ENCODE results near the gene PPFIA4. TPM values are rescaled to one million over a fixed set of nuclear protein-coding genes. Genes with fewer than 3 reads are reported as not detected.
A peak's percentile ranks its signal among the peaks of the same experiment; 100 is the strongest.

PPFIA4 gene
- polyA plus RNA-seq, 1 donor, result 9.7 TPM

DNA sequence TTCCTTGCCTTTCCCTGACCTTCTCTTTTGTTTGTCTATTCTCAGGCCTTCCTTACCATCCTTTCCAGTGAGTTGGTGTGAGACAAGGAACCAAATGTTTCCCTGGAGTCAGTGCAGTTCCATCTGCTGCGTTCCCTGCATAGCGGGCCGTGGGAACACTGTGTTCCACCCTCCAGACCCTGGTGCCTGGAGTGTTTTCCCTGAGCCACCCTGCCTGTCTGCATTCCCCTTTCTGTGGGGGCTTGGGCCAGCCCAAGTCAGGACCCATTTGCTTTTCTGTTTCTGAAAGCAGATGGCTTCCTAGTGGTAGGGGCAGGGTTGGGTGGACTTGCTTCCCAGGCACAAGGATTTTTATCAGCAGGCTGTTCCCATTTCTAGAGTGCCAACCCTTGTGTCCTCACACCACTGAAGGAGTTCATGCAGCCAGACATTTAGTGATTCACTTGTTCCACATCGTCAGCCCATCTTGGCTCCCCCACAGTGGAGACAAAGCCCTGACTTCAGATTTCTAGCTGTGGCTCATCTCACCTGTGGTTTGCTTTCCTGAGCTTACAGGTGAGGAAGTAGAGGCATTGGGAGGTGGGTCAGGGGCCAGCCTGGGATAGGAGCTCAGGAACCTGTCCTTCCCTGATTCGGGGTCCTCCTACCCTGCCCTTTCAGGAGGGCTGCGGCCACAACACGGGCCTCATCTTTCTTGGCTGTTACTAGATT lies 73.7 kb downstream of the PPFIA4 start:
- no peak for DNase-seq

DNA sequence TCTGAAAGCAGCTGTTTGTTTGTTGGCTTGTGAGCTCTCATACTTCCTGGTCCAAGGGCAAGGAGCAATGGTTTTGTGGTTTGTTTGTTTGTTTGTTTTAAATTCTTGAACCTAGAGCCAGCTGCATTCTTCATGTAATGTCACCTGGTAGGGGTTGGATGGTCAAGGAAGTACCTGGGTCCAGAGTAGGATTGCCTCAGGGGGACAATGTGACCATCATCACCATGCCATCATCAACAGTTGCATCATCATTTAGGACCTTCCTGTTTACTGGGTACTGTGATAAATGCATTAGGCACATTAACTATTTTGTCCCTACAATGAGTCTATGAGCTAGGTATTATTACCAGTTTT lies 74.2 kb downstream of the PPFIA4 start:
- DNase-seq, result no peak

DNA sequence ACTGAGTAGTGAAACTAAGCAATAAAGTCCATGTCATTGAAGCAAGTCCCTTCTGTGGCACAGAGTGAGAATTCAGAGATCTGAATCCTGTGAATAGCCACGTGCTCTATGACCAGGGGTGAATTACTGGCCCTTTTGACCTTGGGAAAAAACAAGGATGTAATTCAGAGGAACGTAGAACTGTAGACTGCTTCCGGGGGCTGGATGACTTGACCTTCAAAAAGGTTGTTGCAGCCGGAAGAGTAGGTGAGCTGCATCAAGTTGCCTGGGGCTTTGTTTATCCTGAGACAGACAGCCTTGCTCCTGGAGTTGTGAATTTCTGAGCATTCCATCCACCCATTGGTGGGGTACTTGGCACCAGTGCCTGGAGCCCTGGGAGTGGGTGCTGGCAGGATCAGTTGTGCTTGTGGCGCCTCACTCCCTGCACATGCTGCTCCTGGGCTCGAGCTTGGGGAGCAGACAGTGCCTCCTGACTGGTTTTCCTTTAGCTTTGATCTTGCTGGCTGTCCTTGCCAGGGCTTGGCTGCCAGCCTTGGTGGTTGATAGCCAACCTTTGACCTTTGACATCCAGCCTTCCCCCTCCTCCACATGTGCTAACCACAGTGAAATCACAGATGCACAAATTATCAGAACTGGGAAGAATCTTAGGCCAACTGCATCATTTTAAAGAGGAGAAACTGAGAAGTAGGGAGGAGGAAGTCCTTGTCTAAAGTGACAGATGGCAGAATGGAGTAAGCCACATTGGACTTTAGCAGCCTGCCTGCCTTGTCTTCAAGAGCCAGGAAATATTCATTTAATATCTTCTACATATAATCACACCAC lies 75.7 kb downstream of the PPFIA4 start:
- DNase-seq, result no peak

DNA sequence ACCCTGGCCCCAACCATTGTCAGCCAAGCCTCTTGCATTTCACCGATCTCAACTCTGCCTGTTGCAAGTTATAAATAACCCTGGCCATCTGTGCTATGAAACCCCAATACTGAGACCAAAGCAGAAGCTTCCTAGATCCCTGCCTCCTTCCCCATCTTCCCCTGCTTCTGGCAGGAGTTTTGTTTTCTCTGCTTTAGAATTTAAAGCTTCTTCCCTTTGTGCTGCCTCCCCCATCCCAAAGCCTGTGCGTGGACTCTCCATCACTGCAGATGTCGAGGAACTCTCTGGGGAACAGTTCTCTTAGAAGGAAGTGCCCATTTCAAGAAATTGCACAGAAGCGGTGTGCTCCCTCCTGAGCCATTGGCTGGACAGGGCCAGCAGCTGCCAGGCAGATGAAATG lies 76.9 kb downstream of the PPFIA4 start:
- no peak for DNase-seq

DNA sequence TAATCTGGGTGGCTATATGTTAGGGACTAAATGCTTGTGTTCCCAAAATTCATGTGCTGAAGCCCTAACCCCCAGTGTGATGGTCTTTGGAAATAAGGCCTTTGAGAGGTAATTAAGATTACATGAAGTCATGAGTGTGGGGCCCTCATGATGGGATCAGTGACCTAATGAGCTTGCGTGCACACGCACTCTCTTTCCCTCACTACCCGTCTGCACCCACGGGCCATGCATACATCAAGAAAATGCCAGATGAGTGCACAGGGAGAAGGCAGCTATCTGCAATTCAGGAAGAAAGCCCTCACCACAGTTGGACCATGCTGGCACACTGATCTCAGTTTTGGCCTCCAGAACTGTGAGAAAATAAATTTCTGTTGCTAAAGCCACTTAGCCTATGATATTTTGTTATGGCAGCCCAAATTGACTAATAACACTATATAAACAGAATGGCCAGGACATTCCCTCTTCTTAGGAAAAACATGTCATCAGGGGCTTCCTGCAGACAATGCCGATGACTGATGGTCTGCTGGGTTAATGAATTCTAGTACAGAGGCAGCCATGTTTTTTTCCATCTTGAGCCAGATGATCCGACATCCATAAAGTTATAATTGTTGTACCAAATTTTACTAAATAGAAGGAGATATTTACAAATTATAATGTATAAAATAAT lies 77.7 kb downstream of the PPFIA4 start:
- DNase-seq, result no peak

DNA sequence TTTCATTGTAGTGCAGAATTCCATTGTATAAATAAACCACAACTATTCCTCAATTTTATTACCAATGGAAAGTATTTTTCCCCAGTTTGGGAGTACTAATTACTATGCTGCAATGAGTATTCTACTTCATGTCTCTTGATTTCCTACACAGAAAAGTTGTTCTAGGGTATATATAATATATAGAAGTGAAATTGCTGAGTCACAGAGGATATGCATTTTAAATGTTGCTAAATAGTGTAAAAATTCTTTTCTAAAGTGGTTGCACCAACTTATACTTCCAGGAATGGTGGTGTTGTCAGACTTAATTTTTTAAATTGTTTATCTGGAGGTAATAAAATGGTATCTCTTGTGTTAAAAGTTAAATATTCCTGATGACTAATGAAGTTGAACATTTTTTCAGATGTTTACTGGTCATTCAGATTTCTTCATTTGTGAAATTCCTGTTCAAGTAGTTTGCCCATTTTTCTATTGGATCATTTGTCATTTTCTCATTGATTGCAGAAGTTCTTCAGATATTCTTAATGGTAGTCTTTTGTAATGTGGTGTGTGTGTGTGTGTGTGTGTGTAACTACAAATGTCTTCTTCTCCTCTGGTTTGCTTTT lies 78.6 kb downstream of the PPFIA4 start:
- DNase-seq, result no peak

DNA sequence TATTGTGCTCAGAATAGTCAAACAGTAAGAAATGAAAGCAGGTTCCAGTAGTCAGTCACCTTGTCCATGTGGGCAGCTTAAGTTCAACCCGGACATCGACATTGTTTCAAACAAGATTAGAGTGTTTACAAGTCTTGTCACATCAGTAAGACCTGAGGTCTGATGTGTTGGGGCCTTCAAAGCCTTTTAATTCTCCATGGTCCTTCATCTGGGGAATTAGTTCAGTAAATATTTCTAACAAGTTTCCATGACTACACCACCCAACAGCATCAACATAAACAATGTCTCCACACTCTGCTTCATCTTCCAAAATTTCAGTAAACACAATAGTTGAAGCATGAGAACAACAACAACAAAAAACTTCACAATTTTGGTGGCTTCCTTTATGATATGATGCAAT lies 86.2 kb downstream of the PPFIA4 start:
- DNase-seq, result no peak

DNA sequence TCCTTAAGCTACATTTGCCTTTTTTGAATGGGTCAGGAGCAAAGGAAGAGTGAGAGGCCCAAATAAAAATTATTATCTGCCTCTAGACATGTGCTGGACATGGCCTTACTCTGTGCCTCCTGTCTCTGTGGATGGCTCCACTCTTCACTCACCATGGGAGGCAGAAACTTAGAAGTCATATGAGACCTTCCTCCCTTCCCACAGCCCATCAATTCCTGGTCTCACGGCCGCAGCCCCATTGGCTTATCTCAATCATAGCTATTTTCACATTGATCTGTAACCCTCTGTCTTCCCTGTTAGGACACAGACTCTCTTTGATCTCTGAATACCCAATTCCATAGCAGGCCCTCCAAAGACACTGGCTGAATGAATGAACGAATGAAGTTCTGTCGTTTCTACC lies 87.0 kb downstream of the PPFIA4 start:
- no peak for DNase-seq

DNA sequence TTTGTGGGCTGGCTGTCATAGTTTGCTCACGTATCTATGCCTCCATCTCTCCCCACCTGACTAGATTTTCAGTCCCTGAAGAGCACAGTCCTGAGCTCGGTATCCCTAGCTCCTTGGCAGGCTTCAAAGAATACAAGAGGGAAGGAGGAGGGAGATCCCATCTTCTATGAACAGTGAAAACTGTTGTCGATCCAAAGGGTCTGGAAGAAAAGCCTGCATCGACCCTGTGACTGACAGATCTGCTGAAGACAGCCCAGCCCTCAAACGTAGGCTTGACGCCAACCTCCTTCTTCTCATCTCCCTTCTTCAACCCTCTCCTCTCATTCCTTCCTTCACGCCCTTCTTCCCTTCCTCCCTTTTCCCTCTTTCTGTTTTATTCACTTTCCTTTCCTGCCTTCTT lies 87.9 kb downstream of the PPFIA4 start:
- DNase-seq, result no peak

DNA sequence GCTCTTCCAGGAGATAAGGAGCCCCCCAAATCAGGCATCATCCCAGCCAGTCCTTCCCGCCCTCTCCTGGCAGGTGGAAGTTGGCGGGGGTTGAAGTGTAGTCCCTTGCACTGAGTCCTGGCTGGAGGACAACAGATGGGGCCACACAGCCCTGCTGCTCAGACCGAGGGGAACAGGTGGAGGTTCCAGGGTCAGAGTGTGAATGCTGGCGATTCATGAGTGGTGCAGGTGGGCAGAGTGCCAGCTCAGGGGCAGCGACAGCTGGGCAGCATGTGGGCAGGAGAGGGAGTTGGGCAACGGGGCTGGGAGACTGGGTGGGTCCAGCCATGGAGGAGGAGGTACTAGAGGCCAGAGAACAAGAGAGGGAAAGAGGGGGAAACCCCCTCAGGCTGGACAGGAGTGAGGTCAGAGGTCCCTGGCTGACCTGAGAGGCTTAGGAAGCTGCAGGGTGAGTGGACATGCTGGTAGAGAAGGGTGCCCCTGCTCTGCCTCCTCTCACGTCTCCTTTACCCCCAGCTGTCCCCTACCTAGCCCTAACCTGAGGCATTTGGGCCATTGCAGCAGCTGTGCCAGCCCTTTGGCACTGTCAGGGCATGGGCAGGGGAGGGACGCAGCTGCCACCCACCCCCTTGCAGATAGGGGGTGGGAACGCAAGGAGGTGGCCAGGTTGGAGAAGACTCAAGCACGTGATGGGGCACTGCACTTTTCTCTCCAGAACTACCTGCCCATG lies 90.0 kb downstream of the PPFIA4 start:
- no peak for DNase-seq

DNA sequence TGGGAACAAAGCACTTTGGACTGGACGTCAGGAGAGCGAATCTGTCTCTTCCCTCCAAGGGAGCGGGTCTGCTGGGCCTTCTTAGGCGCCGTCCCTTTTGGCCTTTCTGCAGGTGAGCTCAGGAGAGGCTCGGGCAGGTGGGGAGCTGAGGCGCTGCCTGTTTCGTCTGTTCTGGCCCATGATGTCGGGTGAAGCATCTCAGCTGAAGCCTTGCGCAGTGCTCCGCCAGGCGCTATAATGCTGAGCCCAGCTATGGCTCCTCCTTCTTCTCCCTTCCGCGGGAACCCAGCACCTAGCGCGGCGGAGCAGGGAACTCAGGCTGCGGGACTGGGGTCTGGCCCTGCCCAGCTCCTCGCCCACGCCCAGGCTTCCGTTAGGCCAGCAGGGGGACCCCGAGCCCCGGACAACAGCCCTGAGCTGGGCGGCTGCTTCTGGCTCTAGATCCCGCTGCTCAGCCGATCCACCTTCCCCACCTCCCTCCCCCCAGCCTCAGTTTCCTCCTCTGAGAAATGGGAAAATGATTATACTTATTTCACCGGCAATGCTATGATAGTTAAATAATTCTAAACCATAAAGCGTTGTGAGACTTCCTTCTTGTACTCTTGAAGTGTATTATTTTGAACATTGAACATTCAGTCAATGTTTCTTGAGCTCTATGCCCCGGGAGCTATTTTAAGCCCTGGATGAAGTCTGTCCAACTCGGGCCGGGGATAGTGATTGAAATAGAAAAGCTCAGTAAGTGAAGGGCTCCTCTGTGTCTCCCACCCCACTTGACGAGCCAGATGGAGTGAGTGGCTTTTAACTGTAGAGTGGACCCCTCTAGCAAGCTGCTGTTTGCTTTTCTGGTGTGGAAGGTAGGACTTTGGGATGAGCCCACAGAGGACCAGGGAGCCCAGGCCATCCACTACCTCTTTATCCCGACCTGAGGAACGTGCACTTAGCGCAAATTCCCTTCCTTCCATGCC lies 91.6 kb downstream of the PPFIA4 start:
- peak; percentile 77 for DNase-seq

DNA sequence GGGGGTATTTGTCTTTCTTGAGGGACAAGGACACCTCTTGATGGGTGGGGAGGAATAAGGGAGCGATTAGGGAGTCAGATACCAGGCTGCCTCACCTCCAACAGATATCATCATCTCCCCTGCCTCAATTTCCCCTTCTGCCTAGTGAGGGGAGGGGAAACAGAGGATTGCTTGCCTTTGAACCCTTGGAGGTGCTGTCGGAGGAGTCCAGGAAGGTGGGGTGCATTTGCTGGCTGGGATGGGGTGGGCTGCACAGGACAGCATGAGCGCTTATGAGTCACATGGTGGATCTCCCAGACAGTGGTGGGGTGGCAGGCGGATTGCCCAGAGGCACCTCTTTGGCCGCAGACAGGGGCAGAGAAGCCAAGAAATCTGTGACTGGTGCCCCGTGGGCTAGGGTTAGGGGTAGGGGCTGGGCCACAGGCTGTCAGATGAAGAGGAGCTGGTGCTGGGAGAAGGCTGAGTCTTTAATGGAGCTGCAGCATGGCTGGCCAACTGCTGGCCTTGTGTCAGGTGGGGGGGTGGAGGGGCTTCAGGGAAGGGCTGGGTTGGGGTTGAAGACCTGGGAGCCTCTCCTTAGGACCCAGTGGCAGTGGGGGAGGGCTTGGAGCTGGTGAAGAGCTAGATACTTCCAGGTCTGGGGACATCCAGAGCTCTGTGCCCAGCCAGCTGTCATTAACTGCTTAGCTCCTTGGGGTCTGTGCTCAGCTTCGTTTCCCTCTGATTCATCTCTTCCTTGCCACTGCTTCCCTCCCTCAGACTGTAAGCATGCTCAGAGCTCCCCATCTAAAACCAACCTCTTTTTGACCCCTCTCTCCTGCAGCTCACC lies 94.2 kb downstream of the PPFIA4 start:
- DNase-seq, result no peak

DNA sequence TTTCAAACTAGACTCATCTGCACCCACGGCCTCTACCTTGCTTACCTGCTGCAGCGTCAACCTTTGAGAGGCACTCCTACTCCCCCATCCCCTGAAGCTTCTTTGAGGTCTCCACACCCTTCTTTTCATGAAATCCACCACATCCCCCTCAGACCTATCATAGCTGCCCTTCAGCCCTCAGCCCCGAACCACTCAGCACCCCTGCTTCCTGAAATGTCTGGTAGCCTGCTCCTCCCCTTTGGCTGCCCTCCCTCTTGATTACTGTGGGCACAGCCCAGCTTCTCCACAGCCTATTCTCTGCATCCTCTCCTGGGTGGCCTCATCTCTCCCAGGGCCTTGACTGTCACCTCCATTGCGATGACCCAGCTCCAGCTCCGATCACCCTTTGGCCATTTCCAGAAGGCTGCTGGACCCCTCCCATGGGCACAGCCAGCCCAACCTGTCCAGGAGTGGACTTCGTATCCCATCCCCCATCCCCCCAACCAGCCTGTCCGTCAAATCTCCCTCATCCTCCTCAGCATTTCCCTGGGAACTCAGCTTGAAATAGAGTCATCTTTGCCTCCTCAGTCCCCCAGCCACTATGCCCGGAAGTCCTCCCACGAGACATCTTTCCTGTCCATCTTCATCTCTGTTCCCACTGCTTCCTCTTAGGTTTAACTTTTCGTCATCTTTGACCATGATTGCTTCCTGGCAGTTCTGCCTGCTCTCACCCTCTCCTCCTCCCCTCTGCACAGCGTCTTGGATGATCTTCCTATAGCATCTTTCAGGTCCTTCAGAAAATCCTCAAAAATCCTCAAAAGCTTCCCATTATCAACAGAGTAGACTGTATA lies 95.1 kb downstream of the PPFIA4 start:
- no peak for DNase-seq

DNA sequence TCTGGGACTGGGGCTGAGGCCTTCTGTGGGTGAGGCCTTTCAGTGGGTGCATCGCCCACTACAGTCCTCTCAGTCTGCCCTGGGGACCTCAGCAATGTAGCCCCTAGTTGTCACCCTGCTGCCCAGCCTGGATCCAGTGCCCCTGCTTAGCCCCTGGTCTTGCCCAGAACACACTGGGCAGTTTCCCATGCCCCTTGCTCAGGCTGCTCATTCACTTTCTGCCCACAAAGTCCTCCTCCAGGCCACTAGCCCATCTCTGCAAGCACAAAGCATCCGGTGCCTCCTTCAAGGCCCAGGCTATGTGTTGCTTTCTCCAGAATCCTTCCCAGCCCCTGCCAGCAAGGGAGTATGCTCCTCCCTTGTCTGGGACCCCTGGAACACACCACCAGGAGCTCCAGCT lies 95.9 kb downstream of the PPFIA4 start:
- DNase-seq, result no peak

DNA sequence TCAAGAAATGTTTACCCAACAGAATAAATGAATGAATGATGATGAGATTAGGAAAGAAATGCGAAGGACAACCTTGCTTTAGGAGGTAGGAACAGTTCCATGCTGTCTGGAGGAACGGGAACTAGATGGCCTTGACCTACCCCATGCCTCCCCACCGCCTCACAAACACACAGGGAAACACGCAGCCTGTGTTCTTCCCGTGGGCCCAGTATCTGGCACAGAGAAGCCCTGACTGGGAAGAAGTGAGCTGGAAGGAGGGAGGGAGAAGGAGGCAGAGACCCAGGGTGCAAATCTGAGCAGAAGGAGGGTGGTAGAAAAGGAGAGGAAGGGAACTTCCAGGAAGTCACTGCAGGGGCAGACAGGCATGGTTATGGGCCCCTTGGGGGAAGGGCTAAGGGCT lies 97.7 kb downstream of the PPFIA4 start:
- no peak for DNase-seq

DNA sequence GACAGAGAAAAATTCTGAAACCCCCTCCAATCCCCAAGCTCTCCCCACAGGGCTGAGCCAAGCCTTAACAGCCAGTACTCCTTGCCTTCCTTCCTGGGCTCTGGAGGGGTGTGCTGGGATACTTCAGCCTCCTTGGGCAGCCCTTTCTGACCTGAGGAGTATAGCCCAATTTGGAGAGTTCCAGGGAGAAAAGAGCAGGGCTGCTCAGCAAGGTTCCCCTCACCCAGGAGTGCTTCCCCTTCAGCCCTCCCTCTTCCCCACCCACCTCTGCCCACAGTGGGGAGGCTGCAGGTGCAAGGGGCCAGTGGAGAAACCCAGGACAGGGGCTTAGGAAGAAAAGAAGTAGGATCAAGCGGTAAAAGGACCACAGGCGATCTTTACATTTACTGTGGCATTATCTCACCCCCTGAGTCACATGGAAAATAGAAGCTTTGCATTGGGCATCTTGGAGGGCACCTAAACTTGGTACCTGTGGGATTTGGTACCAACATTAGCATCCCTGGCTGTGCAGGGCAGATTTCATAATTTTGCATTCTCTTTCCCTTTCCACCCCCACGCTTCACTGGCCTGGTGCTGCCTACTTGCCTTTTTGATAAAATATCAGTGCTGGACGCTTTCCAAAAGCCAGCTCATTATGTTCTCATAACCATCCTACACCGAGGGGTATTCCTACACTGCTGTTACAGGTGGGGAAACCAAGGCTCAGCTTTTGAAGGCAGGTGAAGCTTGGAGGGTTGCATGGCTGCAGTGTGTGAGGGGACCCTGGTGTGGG lies 98.4 kb downstream of the PPFIA4 start:
- DNase-seq, result no peak

DNA sequence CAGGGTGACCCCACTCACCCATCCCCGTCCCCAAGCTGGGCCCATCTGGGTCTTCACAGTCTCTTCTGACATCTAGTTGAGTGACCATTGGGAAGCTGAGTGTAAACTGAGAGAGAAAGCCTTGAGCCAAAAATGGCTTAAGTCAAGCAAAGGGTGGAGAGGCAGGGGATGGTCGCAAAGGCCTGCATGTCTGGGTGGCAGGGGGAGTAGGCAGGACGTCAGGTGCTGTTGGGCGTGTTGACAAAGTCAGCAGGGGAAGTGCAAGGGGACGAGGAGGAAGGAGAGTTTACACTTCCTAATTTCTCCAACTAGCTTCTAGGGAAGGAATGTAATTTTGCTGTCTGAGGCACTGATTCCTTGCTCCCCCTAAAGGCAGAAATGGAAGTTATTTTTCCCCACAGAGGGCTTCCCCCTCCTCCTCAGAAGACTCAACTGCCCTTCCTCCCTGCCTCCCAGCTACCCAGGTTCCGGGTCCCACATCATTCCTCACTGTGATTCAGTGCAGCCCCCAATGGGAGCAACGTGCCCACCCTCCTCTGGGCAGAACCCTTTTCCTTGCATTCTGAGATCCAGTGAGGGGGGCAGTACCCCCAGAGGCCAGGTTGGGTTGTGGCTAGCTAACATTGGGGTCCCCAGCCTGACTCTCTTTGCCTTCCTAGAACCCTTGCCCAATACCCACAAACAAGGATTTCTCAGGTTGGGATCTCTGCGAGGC lies 100.0 kb downstream of the PPFIA4 start:
- peak; percentile 45 for DNase-seq

Data from left kidney (tissue), 2 donors.